Muscle of back (tissue), 13 donors: ENCODE data around the gene LILRB2. TPM values are rescaled to one million over a fixed set of nuclear protein-coding genes. Genes with fewer than 3 reads are reported as not detected.
"Not testable (repeated sequence)": the region's sequence is repeated elsewhere in the genome, so short reads cannot be mapped to it uniquely, and the experiment has no call there.

ENCODE experiments used
- DNase-seq, 3 donors: peaks; one replicate each; pipeline versions ENCODE4 v3.0.0 to v3.0.0-alpha.2; 2013
- long read RNA-seq, 9 donors: transcript quantifications; one replicate each; lab custom pipeline, GENCODE V29; 2026
- polyA plus RNA-seq, 10 donors: library from polyadenylated mRNA; unstranded; fragments of 120-200 nt; gene quantifications; one replicate each; pipeline ENCODE4 v1.2.1, GENCODE V29; 2013; ENCODE audit not compliant: insufficient read length in 10 of 10

Gene LILRB2
- 1 to 10 TPM; 1.2 to 2.3 (median 1.7) TPM for polyA plus RNA-seq
- long read RNA-seq, donor 1: 0 reads
- long read RNA-seq, donor 2: 0 reads
- long read RNA-seq, donor 3: 0 reads
- long read RNA-seq, donor 4: 0 reads
- long read RNA-seq, donor 5: 0 reads
- long read RNA-seq, donor 6: 0 reads
- long read RNA-seq, donor 7: 0 reads
- long read RNA-seq, donor 8: 0 reads
- long read RNA-seq, donor 9: 0 reads

DNA sequence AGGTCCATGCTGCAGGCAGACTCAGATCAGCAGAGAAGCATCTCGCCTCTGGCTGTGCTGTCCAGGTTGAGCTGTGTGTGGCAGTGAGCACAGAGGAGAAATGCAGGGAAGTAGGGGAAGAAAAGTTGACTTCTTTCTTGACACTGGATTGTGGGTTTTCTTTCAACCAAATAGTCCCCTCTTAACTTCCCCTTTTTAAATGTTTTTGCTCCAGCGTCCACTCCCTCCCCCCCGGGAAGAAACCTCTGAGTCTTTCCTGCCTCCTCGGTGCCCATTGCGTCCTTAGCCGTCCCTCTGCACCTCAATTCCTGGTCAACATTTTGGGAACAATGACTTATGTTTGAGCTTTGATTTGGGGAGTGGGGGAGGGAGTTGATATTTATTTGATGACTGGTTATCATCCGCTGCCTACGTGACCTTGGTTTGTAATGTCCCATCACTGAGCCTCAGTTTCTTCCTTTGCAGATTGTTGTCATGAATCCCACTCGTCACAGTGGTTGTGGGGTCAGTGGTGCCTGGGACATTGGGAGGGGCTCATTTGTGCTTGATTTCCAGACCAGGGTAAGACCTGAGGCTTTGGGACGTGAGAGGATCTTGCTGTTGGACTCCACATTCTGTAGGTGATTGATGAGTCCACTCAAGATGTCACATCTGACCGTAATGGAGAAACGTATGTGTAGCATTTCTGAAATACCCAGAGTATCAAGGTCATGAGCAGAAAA is at the start of gene LILRB2:
Gene LILRB2 (minus strand): TSS at position 104 of the 722 bp plus-strand sequence. CDS start 614 bp downstream, outside the sequence.
- no peak for DNase-seq

DNA sequence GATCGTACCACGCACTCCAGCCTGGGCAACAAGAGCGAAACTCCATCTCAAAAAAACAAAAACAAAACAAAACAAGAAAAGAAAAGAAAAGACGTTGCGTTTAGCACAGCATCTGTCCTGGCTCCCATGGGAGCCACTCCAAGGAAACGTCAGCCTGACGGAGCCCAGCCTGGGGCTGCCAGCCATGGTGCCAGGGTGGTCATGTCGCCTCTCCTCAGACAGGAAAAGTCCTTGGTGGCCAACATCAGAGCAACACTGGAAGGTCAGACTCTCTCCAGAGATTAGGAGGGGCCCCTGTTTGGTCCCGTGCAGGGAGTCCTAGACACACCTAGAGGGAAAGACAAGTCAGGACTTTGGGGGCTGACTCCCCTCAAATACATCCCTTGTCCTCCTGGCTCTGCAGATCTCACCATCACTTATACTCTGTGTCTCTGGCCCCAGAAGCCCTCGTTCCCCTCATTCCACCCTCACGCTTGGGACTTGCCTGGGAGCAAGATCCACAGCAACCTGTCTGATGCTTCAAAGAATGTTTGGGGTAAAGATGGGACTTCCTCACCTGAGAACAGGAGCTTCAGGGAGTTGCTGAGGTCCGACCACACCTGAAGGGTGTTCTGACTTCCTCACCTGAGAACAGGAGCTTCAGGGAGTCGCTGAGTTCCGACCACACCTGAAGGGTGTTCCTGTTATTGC is 48.7 kb upstream of the LILRB2 start:
- DNase-seq: no peak

DNA sequence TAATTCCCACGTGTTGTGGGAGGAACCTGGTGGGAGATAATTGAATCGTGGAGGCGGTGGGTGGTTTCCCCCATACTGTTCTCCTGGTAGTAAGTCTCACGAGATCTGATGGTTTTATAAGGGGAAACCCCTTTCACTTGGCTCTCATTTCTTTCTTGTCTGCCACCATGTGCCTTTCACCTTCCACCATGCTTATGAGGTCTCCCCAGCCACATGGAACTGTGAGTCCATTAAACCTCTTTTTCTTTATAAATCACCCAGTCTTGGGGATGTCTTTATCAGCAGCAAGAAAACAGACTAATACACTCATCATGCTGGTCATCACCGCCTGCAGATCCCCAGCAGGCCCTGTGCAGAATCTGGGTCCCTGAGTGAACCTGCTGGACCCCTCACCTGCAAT is 47.9 kb upstream of the LILRB2 start:
- DNase-seq: not testable (repeated sequence)

GRCh38 chr19:54325631-54326030 is 44.7 kb upstream of the LILRB2 start:
- DNase-seq: no peak

- DNase-seq: peak; percentile 25 to 57 (median 36)
Measured at GRCh38 chr19:54325194-54325621, 44.3 kb upstream of the LILRB2 start.

DNA sequence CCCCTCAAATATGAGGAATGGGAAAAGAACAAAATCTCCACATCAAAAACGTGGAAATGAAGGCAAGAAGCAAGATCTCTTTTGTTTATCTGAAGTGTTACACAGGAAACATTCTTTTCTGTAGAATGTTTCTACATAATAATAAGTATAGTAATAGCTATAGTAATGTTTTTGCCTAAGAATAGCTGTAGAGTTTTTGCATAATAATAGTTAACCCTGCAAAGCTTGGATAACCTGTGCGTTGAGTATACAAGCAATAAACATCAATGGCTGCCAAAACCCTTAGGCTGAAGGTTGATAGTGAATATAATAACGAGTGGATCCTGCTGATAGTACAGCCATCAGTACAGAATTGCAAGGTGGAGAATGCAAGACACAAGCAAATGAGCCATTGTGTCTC is 43.2 kb upstream of the LILRB2 start:
- DNase-seq: no peak

DNA sequence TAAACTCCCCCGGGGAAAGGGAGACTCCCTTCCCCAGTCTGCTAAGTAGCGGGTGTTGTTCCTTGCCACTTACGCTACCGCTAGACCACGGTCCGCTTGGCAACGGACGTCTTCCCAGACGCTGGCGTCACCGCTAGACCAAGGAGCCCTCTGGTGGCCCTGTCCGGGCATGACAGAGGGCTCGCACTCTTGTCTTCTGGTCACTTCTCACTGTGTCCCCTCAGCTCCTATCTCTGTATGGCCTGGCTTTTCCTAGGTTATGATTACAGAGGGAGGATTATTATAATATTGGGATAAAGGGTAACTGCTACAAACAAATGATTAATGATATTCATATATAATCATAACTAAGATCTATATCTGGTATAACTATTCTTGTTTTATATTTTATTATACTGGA is 42.0 kb upstream of the LILRB2 start:
- not testable (repeated sequence) for DNase-seq

GRCh38 chr19:54322295-54322694 is 41.4 kb upstream of the LILRB2 start:
- not testable (repeated sequence) for DNase-seq

GRCh38 chr19:54319892-54320670 is 39.2 kb upstream of the LILRB2 start:
- DNase-seq: no peak

DNA sequence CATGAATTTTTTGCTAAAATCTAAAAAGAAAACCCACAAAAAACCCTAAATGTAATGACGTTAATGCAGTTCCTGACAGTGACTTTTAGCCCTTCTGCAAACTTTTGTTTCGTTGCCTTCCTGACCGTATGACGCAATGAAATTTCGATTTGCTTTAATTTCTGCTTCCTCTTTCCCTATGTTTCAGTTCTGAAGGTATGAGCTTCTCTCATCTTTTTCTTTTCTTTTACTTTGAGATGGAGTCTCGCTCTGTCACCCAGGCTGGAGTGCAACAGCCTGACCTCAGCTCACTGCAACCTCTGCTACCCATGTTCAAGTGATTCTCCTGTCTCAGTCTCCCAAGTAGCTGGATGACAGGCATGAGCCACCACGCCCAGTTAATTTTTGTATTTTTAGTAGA is 38.1 kb upstream of the LILRB2 start:
- DNase-seq: no peak

GRCh38 chr19:54317965-54318240 is 37.0 kb upstream of the LILRB2 start:
- DNase-seq: no peak

DNA sequence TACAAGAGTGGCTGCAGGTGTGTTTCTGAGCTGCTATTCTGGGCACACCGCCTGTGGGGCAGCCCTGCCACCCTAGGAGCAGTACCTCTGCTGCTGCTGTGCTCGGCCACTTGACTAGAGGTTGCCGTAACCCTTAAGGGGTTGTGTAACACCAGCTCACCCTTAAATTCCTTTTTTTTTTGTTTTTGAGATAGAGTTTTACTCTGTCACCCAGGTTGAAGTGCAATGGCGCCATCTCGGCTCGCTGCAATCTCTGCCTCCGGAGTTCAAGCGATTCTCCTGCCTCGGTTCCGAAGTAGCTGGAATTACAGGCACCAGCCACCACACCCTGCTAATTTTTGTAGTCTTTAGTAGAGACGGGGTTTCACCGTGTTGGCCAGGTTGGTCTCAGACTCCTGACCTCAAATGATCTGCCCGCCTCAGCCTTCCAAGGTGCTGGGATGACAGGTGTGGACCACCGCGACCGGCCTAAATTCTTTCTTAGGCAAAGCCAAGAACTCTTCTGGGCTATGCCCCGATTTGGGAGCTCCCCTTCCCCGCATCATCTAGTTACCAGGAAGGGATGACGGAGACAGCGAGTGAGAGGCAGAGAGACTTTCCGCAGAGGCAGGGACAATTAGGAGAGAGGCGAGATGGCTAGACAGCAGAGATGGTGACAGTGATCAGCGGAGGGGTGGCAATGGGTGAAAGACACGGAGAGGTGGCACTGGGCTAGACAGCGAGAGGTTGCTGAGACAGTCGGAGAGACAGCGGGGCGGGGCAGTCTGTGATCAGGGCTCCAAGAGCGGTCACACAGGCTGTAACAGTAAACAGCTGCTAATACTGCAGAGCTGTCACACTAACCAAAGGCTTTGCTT is 36.4 kb upstream of the LILRB2 start:
- DNase-seq: no peak

DNA sequence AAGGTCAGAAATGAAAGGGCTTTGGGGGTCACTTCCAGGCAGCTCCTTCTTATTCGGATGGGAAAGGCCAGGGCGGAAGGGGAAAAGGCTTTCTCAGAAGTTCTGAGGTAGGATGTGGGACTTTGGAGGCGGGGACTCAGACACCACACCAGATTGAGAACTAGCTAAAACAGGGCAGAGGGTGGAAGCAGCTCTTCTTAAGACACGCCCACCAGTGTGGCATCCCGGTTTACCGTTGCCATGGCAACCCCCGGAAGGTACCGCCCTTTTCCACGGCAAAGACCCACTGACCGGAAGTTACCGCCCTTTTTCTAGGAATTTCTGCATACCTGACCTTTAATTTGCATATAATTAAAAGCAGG is 35.8 kb upstream of the LILRB2 start:
- no peak for DNase-seq

- DNase-seq: no peak
Measured at GRCh38 chr19:54315956-54316355, 35.0 kb upstream of the LILRB2 start.

DNA sequence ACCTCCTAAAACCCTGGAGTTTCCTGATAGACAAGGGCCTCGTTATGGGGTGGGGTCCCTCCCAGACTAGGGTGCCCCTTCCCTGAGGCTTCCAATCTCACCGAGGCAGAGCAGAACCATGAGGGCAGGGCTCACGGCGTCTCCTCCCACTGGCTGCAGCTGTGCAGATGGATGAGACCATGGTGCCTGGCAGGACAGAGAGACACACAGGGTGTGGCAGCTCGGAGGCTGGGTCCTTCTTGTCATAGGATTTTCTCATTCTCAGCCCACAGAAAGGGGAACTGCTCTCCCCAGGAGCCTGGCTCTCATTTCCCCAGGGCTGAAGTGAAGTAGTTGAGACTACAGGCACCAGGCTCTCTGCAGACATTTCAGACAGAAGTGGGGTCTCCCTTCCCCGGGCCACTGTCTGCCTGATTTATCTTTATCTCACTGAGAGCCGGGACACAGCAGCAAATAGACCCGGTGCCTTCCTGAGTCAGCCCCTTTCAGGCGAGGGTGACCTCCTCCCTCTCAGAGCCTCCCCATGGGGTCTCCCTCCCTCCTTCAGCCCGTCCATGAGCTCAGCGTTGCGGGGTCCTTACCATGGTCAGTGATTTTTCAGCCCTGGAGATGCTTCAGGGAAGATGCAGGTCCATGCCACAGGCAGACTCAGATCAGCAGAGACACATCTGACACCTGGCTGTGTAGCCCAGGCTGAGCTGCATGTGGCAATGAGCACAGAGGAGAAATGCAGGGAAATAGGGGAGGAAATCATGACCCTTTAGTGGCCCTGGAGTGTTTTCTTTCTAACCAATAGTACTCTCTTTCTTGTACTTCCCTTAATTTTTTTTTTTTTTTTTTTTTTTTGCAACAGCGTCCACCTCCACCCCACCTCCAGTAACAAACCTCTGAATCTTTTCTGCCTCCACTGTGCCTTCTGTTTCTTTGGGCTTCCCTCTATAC is 31.8 kb upstream of the LILRB2 start, which contains the start of gene LILRA5:
Gene LILRA5 (minus strand): TSS at position 731 of the 942 bp plus-strand sequence. CDS start 147 bp downstream, at position 584.
- peak in 1 of 3 donors; percentile 18 for DNase-seq

- DNase-seq: no peak
Measured at GRCh38 chr19:54312011-54312410, 31.1 kb upstream of the LILRB2 start.

GRCh38 chr19:54311486-54311885 is 30.6 kb upstream of the LILRB2 start:
- no peak for DNase-seq

DNA sequence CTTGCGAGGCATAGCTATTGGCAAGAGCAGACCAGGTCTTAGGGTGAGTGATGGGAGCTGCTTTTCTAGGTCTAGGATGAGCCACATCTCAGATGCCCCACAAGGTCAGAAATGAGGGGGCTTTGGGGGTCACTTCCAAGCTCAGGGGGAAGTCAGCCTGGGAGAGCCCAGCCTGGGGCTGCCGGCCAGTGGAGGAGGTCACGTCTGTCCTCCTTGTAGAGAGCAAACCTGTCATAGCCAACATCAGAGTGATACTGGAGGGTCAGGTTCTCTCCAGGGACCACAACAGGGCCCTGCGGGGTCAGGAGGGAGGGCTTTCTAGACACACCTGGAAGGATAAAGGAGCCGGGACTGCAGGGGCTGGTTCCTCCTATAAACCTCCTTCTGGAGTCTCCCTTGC is 29.6 kb upstream of the LILRB2 start:
- DNase-seq: no peak

DNA sequence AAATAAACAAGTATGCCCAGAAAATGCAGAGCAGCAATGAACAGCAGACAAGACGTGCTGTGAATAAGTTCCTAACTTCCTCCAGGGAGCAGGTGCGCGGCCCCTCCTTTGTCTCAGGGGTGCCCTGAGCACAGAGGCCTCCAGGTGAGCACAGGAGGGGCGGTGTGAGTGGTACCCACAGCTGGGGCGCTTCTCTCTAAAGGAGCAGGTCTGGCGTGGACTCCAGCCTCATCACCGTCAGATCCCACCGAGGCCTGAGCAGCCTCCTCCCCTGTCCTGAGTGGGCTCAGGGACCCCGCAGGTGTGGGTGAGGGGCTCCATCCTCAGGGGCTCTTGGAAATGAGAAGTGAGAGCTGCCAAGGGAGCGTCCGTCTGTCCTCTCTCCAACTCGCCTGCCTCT is 28.9 kb upstream of the LILRB2 start:
- DNase-seq: no peak

GRCh38 chr19:54307389-54308020 is 26.6 kb upstream of the LILRB2 start:
- DNase-seq: no peak
